ENCODE measurements around the gene RIOK1.

GRCh38 chr6:7424058-7424457, 34.5 kb downstream of the RIOK1 start:
- no peak for TF ChIP-seq CTCF (conservative IDR thresholded peaks at IDR 0.05)
- TF ChIP-seq EZH2 (IDR thresholded peaks at IDR 0.05; ENCODE audit: low read depth) = no peak
